HG03060 (cell line): ENCODE measurements around the gene CIPC.

ENCODE experiments used
- ATAC-seq: cut with Tn5 transposase; IDR thresholded peaks from one replicate; pipeline ENCODE4 v1.9.1; 2021; ENCODE audit warnings: low read depth, moderate number of reproducible peaks; ENCODE audit not compliant: unreplicated experiment

Gene CIPC

DNA sequence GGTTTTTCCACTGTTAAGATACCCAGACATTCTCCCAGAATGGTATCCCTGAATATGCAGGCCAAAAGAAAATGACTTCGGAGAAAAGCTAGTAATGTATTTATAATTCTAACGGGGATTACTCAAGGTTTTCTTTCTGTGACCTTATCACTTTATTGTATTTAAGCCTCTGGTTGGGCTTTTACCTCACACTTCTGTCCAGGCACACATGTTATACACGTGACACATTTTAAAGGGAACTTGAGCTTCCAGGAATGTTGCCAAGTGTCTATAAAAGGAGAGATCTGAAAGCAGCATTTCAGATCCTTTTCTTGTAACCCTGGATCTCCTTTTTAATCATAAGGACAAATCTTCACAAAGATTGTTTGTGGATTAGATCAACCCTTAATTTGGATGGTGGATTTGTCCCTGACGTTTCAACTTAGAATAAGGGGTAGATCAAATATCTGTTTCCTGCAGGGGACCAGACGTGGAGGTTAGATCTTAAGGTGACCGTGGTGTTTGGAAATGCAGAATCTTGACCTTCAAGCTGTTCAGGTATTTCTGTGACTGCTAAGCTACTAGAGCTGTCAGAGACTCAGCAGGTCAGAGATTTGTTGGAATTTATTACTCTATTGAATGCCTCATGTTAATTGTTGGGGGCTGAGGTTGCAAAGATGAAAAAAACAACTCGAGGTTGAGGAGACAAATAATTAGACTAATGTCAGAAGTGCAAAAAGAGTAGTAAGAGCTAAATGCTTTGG is 1.5 kb downstream of the CIPC start:
- no peak for ATAC-seq

DNA sequence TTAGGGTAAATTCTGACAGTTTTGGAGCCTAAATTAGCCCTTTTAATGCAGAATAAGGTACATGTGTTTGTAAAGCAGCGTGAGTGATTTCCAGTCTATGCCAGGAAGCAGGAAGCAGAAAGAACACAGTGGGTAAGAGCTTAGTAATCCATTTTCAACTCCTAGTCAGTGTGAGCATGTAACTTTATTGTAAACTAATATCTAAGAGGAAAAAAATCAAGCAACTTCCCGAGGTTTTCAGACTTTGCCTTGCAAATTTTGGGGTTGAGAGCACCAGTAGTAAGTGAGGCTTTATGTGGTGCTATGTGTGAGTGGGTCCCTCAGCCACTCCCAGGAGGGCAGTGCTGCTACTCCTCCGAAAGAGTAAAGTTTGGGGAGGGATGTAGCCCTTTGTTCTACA is 2.9 kb downstream of the CIPC start:
- ATAC-seq = no peak

DNA sequence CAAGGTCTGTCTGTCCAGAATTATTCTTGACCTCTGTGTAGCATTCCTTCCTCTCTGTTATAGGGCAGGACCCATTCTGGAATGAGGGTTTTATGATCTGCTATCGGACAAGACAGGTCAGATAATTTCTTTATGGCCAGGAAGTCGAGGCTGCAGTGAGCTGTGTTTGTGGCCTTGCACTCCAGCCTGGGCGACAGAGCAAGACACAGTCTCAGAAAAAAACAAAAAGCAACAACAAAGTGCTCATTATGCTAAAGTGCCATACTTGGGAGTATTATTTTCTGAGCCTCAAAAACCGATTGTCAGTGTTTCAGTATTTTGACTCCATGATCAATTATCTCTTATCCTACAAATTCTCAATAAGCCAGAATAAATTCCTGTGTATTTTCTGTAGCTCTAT is 4.1 kb downstream of the CIPC start:
- ATAC-seq = no peak

DNA sequence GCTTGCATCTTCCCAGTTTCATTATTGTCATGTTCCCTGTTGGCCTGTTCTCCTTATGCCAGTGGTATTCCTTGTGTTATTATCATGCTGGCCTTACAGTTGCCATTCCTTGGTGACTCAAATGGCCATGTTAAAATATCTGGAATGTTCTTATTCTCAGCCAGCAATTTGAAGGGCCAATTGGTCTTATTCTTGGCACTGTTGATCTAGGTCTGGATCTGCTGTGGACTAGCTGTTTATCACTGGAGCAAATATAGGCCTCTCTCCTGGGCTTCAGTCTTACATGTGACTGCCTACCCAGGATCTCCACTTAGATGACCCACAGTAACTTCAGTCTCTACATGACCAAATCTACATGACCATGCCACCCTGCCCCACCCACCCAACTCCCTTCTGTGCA is 5.4 kb downstream of the CIPC start:
- ATAC-seq = no peak

DNA sequence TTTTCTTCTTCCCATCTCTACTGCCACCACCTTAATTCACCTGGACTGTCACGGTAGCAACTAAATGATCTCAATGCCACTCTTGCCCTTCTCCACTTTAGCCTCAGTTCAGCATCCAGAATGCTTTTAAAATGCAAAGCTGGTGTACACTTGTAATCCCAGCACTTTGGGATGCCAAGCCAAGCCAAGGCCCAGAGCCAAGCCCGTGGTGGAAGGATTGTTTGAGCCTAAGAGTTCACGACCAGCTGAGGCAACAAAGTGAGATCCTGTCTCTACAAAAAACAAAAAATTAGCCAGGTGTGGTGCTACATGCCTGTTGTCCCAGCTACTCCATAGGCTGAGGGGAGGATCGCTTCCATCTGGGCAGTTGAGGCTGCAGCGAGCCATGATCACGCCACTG is 5.9 kb downstream of the CIPC start:
- no peak for ATAC-seq

DNA sequence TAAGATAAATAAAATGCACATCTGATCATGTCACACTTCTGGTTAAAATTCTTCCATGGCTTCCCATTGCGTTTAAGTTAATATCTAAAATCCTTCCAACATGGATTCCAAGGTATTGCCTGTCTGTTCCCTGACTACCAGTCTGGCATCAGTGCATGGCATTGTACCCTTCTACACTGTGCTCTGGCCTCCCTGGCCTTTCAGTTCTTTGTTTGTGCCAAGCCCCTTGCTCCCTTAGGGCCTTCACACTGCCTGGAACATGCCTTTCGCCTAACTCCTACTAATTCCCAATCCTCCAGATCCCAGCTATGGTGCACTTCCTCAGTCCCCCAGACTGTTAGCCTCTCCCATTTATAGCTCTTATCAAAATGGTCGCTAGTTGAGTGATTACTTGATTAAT is 6.3 kb downstream of the CIPC start:
- ATAC-seq = no peak

DNA sequence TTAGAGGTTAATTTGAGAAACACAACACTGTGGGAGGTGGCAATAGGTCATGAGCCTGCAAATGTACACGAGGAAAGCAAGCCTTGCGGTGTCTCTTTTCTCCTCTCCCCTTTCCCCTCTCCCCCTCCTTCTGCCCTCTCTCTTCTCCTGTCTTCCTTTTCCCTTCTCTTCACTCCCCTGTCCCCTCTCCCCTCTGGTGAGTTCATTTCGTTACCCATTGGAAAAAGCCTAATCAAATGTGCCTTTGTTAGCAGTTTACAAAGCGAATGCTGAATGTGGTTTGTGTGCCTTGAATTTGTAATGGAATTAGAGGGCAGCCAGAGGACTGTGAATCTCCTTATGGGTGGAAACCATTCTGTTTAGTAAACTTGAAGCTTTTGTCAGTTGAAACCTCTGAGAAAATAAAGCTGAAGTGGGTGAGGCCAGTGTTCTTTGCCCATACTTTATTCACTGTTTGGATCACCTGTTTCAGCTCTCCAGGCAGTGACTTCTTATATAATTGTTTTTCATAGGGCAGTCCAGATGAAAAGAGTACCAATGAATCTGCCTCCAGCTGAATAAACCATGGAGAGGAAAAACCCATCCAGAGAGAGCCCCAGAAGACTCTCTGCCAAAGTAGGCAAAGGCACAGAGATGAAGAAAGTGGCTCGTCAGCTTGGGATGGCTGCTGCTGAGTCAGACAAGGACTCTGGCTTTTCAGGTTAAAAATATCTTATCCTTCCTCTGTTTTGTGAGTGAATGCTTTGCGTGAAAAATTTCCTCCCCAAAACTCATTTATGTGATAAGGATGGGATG is 7.3 kb downstream of the CIPC start:
- no peak for ATAC-seq

DNA sequence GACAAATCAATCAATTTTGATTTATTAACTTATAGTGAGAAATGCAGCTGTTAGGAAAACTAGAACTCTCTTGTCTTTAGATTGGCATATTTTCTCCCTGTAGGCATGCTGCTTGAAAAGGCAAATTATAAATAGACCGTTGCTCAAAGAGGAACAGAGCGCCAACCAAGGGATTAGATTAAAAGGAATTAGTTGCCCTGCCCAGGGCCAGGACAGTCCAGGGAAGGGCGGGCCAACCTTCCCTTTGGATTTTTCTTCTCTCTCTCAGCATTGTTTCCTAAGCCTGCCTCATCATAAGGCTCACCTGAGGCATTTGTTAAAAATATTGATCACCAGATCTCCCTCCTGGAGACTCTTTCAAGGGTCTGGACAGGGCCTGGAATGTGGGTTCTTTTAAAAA is 8.6 kb downstream of the CIPC start:
- ATAC-seq = no peak

DNA sequence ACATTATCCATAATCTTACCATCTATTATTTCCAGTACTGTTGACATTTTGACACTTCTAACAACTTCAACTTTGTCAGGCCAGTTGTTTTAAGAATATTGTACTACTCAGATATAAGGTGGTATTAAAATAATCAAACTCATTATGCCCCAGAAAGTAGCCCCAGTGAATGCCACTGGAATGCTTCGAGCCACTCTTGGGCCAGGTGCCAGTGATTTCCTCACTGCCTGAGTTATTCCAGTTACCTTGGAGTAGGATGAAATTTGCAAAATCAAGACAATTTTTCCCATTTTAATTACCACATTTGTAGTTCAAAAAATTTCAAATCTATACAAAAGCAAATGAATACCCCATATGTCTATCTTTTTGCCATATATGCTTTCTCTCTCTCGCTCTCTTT is 9.2 kb downstream of the CIPC start:
- no peak for ATAC-seq

DNA sequence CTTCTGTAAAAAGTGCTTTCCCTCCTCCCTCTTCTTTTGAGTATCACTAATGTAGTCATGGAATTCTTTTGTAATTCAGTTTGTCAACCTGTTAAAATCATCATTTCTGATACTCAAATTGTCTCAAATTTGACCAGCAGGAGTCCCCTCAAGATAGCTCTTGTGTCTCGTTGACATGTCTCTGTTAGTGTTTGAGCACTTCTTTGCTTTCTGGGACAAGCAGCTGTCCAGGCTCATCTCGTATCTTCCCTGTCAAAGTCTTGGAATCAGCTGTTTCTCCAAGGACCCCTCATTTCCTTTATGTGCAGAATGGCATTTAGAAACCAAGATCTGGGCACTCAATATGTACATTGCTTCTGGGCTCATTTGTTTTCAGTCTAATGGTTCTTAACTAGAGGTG is 10.7 kb downstream of the CIPC start:
- ATAC-seq = no peak

DNA sequence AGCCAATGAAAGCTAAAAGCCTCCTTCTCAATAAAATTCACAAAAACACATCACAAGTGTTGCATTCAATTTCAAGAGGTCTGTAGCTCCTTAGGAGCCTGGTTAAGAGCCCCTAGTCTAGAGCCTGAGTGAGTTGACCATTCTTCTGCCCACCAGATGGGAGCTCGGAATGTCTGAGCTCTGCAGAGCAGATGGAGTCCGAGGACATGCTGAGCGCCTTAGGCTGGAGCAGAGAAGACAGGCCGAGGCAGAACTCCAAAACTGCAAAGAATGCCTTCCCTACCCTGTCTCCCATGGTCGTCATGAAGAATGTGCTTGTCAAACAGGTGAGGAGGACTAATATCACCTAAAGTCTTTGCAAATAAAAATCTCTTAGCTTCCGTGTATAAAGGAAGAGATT is 11.6 kb downstream of the CIPC start:
- ATAC-seq = no peak

DNA sequence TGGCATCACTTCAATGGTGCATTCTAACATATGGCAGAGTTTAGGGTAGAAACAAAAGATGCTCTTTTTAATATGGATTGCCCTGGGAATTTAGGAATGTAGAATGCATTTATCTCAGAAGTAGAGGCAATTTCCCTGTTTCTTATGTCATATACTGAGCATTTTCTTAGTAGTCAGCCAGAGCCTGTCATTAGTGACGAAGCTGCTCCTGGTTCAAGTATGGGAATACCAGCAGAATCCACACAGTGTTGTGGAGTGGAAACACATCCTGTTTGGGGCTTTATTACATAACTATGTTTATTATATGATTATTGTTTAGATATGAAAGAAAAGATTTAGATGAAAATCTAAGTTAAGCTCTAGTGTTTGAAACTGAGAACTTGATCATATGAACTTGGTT is 12.2 kb downstream of the CIPC start:
- no peak for ATAC-seq

DNA sequence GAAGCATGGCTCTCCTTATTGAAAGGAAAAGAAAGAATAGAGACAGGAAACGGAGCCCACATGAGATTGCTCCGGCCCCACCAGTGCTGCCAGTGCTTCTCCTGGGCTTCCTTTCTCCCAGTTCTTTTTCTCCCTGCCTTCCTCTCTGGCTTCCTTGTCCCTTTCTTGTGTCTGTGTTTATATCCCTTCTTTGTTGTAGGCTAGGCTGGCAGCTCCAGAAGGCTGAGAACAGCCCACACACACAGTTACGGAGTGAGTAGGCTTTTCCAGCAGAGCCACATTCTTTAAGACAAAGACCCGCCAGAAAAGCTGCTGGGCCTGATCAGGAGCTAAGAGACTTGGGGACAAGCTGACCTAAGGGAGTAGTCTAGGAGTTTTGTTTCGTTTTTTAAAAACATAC is 13.0 kb downstream of the CIPC start:
- no peak for ATAC-seq

DNA sequence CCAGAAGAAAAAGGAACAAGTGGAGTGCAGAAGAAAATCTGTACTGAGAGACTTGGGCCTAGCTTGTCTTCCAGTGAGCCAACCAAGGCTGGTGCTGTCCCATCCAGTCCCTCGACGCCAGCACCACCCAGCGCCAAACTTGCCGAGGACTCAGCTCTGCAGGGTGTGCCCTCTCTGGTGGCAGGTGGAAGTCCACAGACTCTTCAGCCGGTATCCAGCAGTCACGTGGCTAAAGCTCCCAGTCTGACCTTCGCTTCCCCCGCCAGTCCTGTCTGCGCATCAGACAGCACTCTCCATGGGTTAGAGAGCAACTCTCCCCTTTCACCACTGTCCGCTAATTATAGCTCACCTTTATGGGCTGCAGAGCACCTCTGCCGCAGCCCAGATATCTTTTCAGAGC is 15.6 kb downstream of the CIPC start:
- no peak for ATAC-seq

DNA sequence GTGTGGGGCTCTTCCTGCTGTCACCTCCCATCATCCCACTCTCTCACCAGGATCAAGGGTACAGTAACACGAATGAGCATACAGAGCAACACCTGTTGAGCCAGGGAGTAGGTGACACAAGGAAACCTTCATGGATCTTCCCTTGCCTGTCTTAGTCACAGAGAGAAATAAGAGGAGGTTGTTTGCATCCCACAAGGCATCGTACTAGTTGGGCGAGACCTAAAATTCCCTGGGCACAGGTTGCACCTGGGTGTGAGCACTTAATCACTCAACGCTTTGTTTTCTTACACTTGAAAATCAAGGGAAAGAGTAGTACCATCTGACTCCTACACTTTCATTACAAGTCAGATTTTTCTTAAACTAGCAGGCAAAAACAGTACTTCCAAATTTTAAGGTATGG is 16.6 kb downstream of the CIPC start:
- ATAC-seq = no peak

DNA sequence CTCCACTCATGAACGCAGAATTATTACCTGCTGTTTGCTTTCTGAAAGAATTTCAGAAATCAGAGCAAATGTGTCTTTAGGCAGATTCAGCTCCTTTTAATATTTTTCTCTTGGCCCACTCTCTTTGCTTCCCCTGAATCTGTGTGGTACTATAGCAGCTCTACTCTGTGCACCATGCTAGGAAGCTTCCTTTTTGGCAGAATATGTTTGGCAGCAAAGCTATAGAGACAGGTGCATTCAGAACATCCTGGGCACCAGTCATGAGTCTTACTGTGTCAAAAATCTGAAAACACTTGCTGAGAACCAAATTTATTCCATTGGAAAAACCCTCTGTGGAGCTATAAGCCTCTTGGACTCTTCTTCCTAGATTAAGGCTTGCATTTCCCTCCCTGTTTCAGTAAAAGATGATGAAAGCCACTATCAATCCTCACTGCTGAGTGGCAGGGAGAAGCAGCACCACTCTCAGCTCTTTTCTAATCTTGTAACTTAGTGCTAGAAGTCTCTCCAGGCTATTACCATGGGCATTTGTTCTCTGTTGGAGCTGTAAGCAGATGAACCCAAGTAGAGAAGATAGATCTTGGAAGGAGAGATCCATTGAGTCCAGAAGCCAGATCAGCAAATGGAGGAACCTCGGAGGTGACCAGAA is 18.2 kb downstream of the CIPC start:
- no peak for ATAC-seq

DNA sequence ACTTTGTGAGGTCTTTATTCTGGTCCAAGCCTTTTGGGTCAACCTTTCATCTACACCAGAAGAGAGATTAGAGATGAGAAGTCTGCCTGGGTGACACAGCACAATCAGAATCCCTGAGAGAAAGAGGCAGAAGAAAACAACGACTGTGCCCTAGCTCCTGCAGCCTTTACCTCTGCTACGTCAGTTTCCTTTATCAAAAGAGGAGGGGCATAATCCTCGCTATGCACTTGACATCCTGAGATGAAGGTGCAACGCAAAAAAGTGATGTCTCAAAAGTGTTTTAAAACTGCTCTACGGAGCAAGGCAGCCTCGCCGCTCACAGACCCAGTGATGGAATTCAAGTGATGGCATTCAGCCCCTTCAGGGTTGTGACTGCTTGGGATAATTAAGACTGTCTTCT is 21.8 kb downstream of the CIPC start:
- ATAC-seq = no peak

DNA sequence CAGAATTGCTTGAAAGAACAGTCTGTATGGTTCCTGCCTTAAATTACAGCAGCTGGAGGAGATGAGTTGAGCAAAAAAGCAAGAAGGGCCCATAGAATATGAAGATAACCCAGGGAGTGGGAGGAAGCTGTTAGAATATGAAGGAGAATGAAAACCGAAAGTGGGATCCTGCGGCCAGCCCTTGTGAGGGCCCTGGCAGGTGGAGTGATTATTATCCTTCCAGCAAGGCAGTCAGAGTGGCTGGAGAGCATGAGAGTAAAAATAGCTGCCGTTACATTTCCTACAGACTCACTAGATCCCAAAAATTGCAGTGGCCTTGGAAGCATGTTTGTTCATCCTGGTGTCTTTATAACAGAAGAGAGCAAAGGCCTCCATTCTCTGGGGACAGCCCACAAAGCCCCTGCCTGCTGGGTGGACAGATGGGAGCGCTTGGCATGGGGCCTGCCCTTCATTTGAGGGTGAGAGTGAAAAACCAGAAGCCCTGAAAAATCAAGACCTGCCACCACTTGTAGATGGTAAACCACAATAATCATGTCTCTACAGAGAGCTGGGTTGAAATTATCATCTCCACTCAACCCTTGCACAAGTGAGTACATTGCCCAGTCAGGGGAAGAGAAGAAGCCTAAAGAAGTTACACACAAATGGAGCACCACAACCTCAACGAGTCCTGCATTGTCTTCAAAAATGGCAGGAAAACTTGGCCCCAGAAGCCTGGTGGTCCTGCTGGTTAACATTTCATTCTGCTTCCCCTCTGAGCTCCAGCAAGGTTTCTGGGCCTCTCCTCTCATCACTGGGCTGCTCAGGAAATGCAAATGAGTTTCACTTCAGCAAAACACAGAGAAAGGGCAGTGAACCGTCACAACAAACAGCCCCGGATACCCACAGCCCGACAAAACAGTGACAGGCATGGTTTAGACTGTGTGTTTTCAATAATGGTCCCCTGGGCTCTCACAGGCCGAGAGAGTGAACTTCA is 23.0 kb downstream of the CIPC start:
- ATAC-seq = peak; percentile 80

DNA sequence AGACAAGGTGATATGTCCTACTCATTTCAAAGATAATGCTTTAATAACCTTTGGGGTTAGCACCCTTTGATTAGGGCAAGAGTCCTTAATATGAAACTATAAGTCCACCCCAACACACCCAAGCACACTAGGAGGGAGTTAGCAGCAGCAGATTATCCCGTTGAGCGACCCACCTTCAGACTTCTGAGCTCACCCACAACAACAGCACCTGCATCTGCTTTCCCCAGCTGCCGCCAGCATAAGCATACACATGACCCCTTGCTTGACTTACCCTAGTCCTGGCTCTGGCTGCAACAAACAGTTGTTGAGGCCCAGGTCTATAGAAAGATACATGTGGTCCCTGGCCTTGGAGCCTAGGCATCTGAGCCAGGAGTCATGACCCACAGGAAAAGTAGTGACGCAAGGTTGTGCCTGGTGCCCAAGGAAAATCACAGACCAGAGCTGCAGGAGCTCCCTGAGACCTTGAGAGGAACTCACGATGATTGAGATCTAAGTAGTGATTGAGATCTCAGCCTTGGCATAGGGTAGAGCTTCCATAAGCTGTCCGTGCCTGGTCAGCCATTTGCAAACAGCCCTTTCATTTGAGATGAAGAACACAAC is 24.6 kb downstream of the CIPC start:
- ATAC-seq = no peak
